Muscle of back (tissue), 11 donors: ENCODE results near the gene UQCR11. TPM values are rescaled to one million over a fixed set of nuclear protein-coding genes. Genes with fewer than 3 reads are reported as not detected.

Experiments used
- DNase-seq, 3 donors: peaks; one replicate each; pipeline versions ENCODE4 v3.0.0 to v3.0.0-alpha.2; 2013
- polyA plus RNA-seq, 10 donors: library from polyadenylated mRNA; unstranded; fragments of 120-200 nt; gene quantifications; one replicate each; pipeline ENCODE4 v1.2.1, GENCODE V29; 2013; ENCODE audit not compliant: insufficient read length in 10 of 10

The UQCR11 gene
- polyA plus RNA-seq, 10 donors, result 103 to 166 (median 121) TPM

- DNase-seq, result no peak
Observed at GRCh38 chr19:1618157-1619093, 13.2 kb upstream of the UQCR11 start.

GRCh38 chr19:1616875-1617274 lies 11.6 kb upstream of the UQCR11 start:
- DNase-seq, result no peak

- DNase-seq, result no peak
Observed at GRCh38 chr19:1616396-1616795, 11.1 kb upstream of the UQCR11 start.

- DNase-seq, result no peak
Observed at GRCh38 chr19:1615156-1615765, 10.0 kb upstream of the UQCR11 start.

GRCh38 chr19:1613808-1614570 lies 8.7 kb upstream of the UQCR11 start:
- no peak for DNase-seq

GRCh38 chr19:1613146-1613545 lies 7.9 kb upstream of the UQCR11 start:
- no peak for DNase-seq

- no peak for DNase-seq
Observed at GRCh38 chr19:1612114-1613086, 7.1 kb upstream of the UQCR11 start.

GRCh38 chr19:1611353-1611752 lies 6.1 kb upstream of the UQCR11 start:
- no peak for DNase-seq

GRCh38 chr19:1610579-1610978 lies 5.3 kb upstream of the UQCR11 start:
- DNase-seq, result no peak

GRCh38 chr19:1609680-1610474 lies 4.6 kb upstream of the UQCR11 start:
- DNase-seq, result no peak

- no peak for DNase-seq
Observed at GRCh38 chr19:1609103-1609396, 3.8 kb upstream of the UQCR11 start.

GRCh38 chr19:1608359-1609102 lies 3.3 kb upstream of the UQCR11 start:
- no peak for DNase-seq

GRCh38 chr19:1606138-1606651 lies 933 bp upstream of the UQCR11 start:
- no peak for DNase-seq

- DNase-seq, result no peak
Observed at GRCh38 chr19:1602091-1602707, 3.1 kb downstream of the UQCR11 start.

GRCh38 chr19:1601613-1602064 lies 3.6 kb downstream of the UQCR11 start:
- no peak for DNase-seq

GRCh38 chr19:1599460-1599846 lies 5.8 kb downstream of the UQCR11 start:
- no peak for DNase-seq

- DNase-seq, result no peak
Observed at GRCh38 chr19:1598777-1599459, 6.3 kb downstream of the UQCR11 start.

GRCh38 chr19:1593501-1593772 lies 11.8 kb downstream of the UQCR11 start:
- no peak for DNase-seq
